ENCODE measurements around the gene TNMD. TPM values are rescaled to one million over a fixed set of nuclear protein-coding genes. Genes with fewer than 3 reads are reported as not detected.
A peak's percentile ranks its signal among the peaks of the same experiment; 100 is the strongest.

TNMD gene
- polyA plus RNA-seq, 3 donors from 2014 or later = not detected

DNA sequence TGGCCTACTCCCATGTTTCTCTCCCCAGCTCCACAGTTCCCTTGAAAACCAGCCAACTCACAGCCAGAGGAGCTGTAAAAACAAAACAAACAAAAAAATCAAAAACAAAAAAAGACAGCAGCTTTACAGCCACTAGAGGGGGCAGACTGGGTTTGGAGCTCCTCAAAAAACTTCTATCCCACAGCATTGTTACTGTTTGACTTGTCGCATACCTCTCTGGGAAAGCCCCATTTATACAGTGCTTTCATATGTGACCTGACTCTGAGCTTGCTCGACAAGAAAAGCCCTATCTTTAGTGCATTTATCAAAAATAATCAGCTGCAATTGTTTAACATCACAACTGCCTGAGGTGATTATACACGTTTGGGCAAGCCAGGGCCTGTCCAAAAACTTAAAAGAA is 30.3 kb downstream of the TNMD start:
- Mint-ChIP-seq H3K4me1 (no peaks in the 10 kb centered on the region), H3K27me3 (ENCODE audit: low read depth in 3 of 3) (peaks cover 2 to 23% (median 13%) of the 10 kb centered on the region in 3 donors), H3K9me3 (no peaks in the 10 kb centered on the region), H3K4me3 (no peak overlapping the region), H3K27ac (no peak overlapping the region), H3K36me3 (no peaks in the 10 kb centered on the region)
- DNase-seq = no peak

DNA sequence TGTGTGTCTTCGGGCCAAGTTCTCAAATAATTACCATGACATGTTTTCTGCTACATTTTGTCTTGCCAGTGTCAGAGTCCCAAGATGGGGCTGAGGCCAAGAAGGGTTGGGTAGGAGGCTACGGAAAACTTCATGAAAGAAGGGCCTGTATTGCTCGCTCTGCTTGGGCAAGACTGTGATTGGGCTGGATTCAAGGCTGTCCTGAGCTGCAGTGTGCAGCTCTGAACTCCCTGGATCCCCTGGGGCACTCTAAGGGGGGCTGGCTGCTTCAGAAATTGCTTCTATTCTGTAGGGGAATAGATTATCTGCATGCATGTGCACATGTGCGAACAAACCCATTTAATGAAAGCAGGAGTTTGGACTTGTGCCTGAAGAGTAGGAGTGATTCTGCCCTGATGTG is 38.3 kb downstream of the TNMD start:
- H3K27ac Mint-ChIP-seq = no peak overlapping the region
- peaks cover 9 to 13% of the 10 kb centered on the region in 2 donors for H3K4me1 Mint-ChIP-seq
- no peak overlapping the region for H3K4me3 Mint-ChIP-seq
- H3K36me3 Mint-ChIP-seq = no peaks in the 10 kb centered on the region
- DNase-seq = no peak
- no peaks in the 10 kb centered on the region for H3K9me3 Mint-ChIP-seq
- H3K27me3 Mint-ChIP-seq (ENCODE audit: low read depth in 3 of 3) = peaks cover 0 to 7% (median 2%) of the 10 kb centered on the region in 3 donors

DNA sequence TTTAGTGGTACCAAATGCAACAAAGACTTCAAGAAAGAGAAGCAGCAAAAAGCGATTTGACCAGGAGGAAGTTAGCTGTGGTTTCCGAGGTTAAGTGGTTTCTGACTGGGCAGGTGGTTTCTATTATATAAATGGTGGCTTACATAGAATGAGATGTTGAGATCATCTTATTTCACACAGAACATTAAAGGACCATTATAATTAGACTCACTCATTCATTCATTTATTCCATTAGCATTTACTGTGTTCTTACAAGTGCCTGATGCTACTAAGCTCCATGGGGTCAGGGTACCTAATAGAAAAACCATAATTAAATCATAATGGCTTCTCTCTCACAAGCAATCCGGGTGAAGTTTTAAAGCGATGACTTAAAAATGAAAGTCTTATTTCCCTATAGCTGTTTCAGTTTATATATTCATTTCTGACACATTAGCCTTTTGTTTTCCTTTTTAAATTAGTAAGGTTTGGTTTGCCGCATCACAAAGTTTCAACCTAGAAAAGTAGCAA is 41.3 kb downstream of the TNMD start:
- peak overlapping the region in 1 of 6 donors; percentile 47 for H3K27ac Mint-ChIP-seq
- DNase-seq = peak; percentile 7 to 13 (median 11)
- H3K27me3 Mint-ChIP-seq (ENCODE audit: low read depth in 3 of 3) = peaks cover 0 to 8% (median 0%) of the 10 kb centered on the region in 3 donors
- H3K9me3 Mint-ChIP-seq = no peaks in the 10 kb centered on the region
- H3K4me1 Mint-ChIP-seq = peaks cover 9 to 13% of the 10 kb centered on the region in 2 donors
- H3K4me3 Mint-ChIP-seq = peak overlapping the region in 3 of 5 donors; percentile 7 to 53 (median 50)
- no peaks in the 10 kb centered on the region for H3K36me3 Mint-ChIP-seq

DNA sequence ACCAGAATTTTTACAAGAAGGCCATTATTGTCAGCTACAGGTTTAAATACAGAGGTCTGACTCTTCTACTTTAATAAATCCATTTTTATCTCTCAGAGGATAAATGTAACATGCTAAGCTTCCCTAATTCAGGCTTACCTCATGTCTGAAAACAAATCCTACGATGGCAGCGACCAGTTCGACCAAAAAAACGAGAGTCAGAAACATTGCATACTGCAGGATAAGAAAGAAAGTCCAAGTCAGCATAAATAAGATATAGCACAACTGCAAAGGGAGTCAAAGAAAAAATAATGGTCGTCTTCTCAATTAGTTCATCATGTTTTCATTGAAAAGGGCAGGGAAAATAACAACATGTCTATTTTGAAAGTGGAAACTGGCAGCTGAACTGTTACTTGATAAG is 50.3 kb downstream of the TNMD start:
- DNase-seq = no peak
- peaks cover 0 to 7% (median 1%) of the 10 kb centered on the region in 6 donors for H3K9me3 Mint-ChIP-seq

DNA sequence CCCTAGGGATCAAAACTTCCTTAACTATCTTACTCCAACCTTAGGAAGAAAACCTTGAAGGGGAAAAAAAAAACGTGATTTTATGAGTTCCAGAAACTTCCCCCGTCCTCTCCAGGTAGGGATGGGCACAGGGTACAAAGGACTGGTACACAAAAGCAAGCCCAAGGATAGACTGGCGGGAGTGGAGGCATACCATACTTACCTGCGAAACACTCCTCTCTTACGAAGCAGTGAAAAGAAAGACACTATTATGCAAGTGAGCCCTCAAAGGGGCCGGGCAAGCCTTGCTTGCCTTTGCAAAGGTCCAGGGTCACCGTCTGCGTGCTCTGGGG is 51.2 kb downstream of the TNMD start:
- H3K27me3 Mint-ChIP-seq (ENCODE audit: low read depth in 3 of 3) = peaks cover 8 to 26% (median 14%) of the 10 kb centered on the region in 3 donors
- peaks cover 4 to 9% of the 10 kb centered on the region in 2 donors for H3K4me1 Mint-ChIP-seq
- H3K36me3 Mint-ChIP-seq = no peaks in the 10 kb centered on the region
- H3K27ac Mint-ChIP-seq = no peak overlapping the region
- no peak for DNase-seq
- H3K4me3 Mint-ChIP-seq = peak overlapping the region in 1 of 5 donors; percentile 79
- peaks cover 0 to 7% (median 1%) of the 10 kb centered on the region in 6 donors for H3K9me3 Mint-ChIP-seq

More for the DNA sequence above, 50.3 kb downstream of the TNMD start:
- H3K4me1 Mint-ChIP-seq = peaks cover 4 to 9% of the 10 kb centered on the region in 2 donors
- H3K4me3 Mint-ChIP-seq = no peak overlapping the region
- H3K36me3 Mint-ChIP-seq = no peaks in the 10 kb centered on the region
- no peak overlapping the region for H3K27ac Mint-ChIP-seq
- H3K27me3 Mint-ChIP-seq (ENCODE audit: low read depth in 3 of 3) = peaks cover 8 to 24% (median 10%) of the 10 kb centered on the region in 3 donors

DNA sequence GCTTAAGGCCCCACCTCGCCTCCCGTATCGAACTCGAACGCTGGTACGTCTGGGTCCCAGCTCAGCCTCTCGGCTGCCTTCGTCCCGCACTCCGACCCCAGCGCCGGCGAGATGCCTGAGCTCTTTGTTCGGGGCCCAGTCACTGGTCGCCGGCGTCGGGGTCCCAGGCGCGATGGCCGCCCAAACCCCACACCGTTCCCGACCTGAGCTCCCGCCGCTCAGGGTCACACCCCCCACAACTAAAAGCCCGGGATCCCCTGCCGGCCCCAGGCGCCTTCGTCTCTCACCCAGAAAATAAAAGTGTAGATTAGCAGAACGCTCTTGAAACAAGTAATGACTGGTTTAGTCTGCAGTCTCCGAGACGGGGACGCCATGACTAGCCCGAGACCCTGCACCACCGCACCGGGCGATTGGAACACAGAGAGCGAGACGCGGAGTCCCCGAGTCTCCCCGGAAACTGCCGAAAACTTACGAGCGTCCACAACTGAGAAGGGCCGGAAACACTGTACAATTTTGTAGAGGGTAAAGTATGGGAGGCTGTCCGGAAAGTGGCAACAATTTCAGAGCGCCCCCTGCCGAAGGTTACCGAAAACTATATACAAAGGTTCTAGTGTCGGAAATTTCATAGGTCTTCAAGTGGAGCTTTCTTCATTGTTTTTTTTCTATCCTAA is 51.7 kb downstream of the TNMD start, which contains the start of gene TSPAN6:
Gene TSPAN6, minus strand, starts transcription at position 486 of the 671 bp plus-strand sequence. Its CDS starts 112 bp downstream, at position 374.
- H3K27me3 Mint-ChIP-seq (ENCODE audit: low read depth in 3 of 3) = peaks cover 8 to 26% (median 14%) of the 10 kb centered on the region in 3 donors
- peak within 1 kb of the TSS; percentile 75 to 79 (median 76) for H3K4me3 Mint-ChIP-seq
- no peak within 1 kb of the TSS for H3K27ac Mint-ChIP-seq

DNA sequence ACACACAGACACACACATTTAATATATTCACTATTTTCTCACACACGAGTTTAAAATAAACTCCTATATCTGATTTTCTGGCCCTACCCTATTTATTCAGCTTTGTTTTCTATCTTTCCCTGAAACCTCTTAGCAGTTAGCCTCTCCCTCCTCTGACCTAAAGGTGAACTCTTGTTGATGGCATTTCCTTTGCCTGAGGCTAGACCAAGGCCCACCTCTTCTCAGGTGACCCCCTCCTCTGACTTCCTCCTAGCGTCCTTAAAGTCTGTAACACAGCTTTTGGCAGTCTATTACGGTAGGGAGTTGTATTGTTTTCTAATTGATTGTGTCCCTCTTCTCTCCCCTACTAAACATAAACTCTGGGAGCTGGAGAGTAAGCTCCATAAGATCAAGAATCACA is 57.6 kb downstream of the TNMD start:
- Mint-ChIP-seq H3K27me3 (ENCODE audit: low read depth in 3 of 3) (peaks cover 3 to 26% (median 22%) of the 10 kb centered on the region in 3 donors), H3K27ac (no peak overlapping the region), H3K4me1 (no peaks in the 10 kb centered on the region), H3K36me3 (no peaks in the 10 kb centered on the region), H3K4me3 (no peak overlapping the region), H3K9me3 (peaks cover 0 to 5% (median 0%) of the 10 kb centered on the region in 6 donors)
- DNase-seq = no peak

More for the DNA sequence above, 51.7 kb downstream of the TNMD start, which contains the start of gene TSPAN6:
- H3K9me3 Mint-ChIP-seq = peaks cover 0 to 9% (median 1%) of the 10 kb centered on the region in 6 donors
- peak; percentile 15 to 31 (median 16) for DNase-seq
- peaks cover 4 to 9% of the 10 kb centered on the region in 2 donors for H3K4me1 Mint-ChIP-seq
- no peaks in the 10 kb centered on the region for H3K36me3 Mint-ChIP-seq

DNA sequence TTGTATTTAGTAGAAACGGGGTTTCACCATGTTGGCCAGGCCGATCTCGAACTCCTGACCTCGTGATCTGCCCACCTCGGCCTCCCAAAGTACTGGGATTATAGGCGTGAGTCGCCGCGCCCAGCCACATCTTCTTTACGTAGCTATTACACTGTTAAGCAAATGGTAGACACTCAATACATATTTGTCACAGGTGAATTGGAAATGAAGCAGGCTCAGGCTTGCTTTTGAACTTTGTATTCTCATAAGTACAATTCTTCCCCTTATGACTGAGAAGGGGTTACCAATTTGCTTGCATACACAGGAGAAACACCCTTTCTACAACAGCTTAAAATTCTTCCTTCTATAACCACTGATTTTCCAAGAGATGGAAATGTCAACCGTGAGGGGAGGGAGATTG is 58.5 kb downstream of the TNMD start:
- DNase-seq = no peak
- Mint-ChIP-seq H3K9me3 (peaks cover 0 to 5% (median 0%) of the 10 kb centered on the region in 6 donors), H3K27ac (no peak overlapping the region), H3K4me3 (no peak overlapping the region), H3K27me3 (ENCODE audit: low read depth in 3 of 3) (peaks cover 3 to 19% (median 18%) of the 10 kb centered on the region in 3 donors), H3K36me3 (no peaks in the 10 kb centered on the region), H3K4me1 (no peaks in the 10 kb centered on the region)

DNA sequence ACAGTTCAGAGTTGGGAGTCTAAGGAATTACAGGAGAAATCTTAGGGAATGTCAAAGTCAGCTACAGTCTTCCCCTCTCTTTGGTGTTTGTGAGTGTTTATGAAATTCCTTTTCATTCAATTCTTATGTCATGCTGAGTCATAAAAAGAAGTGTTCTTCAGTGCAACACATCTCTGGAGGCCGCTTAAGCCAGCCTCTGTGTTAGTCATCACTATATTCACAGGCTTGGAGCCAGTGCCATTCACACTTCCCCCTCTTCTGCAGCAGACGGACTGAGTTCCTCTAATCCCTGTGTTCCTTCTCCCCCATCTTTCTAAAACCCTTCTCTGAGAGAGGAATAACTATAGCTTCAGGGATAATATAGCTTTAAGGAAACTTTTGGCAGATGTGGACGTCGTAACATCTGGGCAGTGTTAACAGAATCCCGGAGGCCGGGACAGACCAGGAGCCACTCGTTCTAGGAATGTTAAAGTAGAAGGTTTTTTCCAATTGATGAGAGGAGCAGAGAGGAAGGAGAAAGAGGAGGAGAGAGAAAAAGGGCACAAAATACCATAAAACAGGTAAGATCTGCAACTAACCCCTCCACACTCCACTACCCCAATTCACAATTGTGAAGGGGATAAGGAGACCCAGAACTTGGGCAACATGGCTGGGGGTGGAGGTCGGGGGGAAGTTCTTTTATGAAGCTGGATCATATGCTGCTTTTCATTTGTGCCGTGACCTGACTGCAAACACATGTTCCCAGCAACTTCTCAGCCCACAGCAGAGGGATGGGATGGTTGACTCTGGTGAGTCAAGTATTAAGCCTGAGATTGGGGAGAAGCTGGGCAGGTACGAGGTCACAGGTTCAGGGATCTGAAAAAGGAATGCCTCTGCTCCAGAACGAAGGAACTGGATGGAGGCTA is 59.5 kb downstream of the TNMD start, which contains the start of gene SRPX2:
Gene SRPX2, plus strand, starts transcription at position 244 of the 905 bp plus-strand sequence. CDS start 2,124 bp downstream, outside the sequence.
- H3K4me3 Mint-ChIP-seq = no peak within 1 kb of the TSS
- H3K4me1 Mint-ChIP-seq = no peaks in the 10 kb centered on the region
- no peaks in the 10 kb centered on the region for H3K36me3 Mint-ChIP-seq
- H3K27me3 Mint-ChIP-seq (ENCODE audit: low read depth in 3 of 3) = peaks cover 2 to 18% (median 13%) of the 10 kb centered on the region in 3 donors
- no peak within 1 kb of the TSS for H3K27ac Mint-ChIP-seq
- no peak for DNase-seq
- H3K9me3 Mint-ChIP-seq = peaks cover 0 to 2% (median 0%) of the 10 kb centered on the region in 6 donors

DNA sequence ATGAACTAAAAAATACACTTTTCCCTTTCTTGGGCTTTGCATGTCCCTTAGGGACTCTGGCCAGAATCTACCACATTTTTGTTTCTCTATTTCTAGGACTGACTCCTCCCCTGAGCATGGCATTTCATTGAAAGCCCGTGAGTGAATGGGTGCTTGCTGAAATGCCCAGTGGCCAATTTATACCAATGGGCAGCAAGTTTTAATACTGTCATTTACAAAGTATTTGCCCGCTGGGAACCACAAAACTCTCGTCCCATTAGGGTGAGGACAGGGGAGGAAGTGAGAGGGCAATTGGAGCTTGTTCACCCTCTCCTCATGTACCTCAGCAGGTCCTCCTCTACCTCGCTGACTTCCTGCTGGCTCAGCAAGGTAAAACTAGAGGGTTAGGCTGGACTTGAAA is 60.4 kb downstream of the TNMD start:
- H3K4me1 Mint-ChIP-seq = no peaks in the 10 kb centered on the region
- peaks cover 0 to 2% (median 0%) of the 10 kb centered on the region in 6 donors for H3K9me3 Mint-ChIP-seq
- no peaks in the 10 kb centered on the region for H3K36me3 Mint-ChIP-seq
- no peak for DNase-seq
- no peak overlapping the region for H3K27ac Mint-ChIP-seq
- peaks cover 2 to 12% (median 9%) of the 10 kb centered on the region in 3 donors for H3K27me3 Mint-ChIP-seq (ENCODE audit: low read depth in 3 of 3)
- H3K4me3 Mint-ChIP-seq = no peak overlapping the region

DNA sequence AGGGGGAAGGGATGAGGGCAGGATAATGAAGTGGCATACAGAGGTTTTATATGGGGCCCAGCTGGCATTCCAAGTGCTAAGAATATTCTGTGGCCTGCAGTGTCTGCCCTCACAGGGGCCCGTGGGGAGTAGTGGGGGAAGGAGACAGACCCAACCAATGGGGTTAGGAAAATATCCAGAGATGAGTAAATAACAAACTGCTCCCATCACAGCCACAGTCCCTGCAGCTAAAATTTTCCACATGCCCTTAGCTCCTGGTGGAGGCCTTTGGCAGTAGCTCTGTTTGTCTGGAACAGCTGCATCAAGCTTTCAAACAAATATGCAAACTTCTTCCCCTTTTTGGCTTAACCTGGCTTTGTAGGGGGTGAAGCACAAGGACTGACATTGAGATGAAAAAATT is 62.4 kb downstream of the TNMD start:
- Mint-ChIP-seq H3K27me3 (ENCODE audit: low read depth in 3 of 3) (peaks cover 2 to 8% (median 6%) of the 10 kb centered on the region in 3 donors), H3K4me3 (no peak overlapping the region), H3K4me1 (no peaks in the 10 kb centered on the region), H3K9me3 (no peaks in the 10 kb centered on the region), H3K27ac (no peak overlapping the region), H3K36me3 (no peaks in the 10 kb centered on the region)
- no peak for DNase-seq

DNA sequence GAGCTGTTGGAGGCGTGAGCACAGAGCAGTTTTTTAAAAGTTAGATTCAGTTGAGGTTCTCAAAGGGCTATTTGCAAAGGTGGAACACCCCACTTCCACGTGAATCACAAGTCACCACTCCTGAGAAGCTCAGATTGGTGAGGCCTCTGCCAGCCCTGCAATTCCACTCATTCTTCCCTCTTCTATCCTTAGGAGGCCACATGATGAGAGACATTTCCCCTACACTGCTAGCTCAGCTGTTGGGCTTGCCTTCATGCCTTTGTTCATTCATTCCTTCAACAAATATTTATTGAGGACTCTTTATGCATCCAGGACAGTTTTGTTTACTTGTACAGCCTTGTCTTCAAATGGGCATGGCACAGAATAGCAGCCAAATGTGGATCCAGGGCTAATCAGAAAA is 63.0 kb downstream of the TNMD start:
- Mint-ChIP-seq H3K9me3 (no peaks in the 10 kb centered on the region), H3K4me1 (no peaks in the 10 kb centered on the region), H3K27ac (no peak overlapping the region), H3K4me3 (no peak overlapping the region), H3K27me3 (ENCODE audit: low read depth in 3 of 3) (peaks cover 0 to 9% (median 6%) of the 10 kb centered on the region in 3 donors), H3K36me3 (no peaks in the 10 kb centered on the region)
- no peak for DNase-seq

DNA sequence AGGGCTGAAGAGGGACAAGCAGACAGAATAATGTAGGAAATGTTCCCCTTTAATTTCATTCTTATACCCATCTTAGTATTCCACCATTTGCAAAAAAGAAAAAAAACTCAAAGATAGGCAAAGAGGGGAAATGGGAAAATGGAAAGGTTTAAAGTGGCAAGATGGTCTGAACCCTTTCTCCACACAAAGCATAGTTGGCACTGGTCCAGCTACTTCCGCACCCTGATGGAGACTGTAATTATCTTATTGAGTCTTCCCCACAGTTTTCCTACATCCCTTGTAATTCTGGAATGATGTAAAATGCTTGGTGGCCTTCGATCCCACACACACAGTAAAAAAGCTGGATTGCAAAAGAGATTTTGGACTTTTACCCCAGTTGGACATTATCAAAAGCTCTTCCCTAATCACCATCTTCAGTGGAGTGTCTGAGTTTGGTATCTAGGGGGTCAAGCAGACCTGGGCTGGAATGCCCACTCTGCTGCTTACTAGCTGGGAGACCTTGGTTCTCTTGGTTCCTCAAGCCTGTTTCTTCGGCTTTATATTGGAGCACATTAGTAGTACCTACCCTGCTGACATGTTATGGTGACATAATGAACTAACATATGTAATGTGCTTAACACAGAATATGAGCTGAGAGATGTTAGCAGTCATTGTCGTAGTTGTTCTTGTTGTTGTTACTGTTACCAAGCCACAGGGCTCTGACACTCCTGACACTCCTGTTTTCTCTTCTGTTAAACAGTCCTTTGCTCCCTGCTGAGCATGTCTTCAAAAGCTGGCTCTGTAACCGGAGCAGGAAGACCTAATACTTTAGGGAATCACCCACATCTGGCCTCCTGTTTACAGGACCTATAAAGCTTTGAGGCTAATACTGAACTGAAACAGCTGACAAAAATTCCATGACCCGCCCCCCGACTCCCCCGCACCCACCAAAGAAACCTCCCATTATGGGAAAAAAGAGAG is 64.0 kb downstream of the TNMD start:
- Mint-ChIP-seq H3K4me1 (no peaks in the 10 kb centered on the region), H3K27ac (no peak overlapping the region), H3K36me3 (no peaks in the 10 kb centered on the region), H3K4me3 (no peak overlapping the region), H3K27me3 (ENCODE audit: low read depth in 3 of 3) (peaks cover 2 to 13% (median 5%) of the 10 kb centered on the region in 3 donors), H3K9me3 (no peaks in the 10 kb centered on the region)
- no peak for DNase-seq

Measured in immature natural killer cell (primary cell).